ENCODE results near the gene FAM78A.

FAM78A gene

DNA sequence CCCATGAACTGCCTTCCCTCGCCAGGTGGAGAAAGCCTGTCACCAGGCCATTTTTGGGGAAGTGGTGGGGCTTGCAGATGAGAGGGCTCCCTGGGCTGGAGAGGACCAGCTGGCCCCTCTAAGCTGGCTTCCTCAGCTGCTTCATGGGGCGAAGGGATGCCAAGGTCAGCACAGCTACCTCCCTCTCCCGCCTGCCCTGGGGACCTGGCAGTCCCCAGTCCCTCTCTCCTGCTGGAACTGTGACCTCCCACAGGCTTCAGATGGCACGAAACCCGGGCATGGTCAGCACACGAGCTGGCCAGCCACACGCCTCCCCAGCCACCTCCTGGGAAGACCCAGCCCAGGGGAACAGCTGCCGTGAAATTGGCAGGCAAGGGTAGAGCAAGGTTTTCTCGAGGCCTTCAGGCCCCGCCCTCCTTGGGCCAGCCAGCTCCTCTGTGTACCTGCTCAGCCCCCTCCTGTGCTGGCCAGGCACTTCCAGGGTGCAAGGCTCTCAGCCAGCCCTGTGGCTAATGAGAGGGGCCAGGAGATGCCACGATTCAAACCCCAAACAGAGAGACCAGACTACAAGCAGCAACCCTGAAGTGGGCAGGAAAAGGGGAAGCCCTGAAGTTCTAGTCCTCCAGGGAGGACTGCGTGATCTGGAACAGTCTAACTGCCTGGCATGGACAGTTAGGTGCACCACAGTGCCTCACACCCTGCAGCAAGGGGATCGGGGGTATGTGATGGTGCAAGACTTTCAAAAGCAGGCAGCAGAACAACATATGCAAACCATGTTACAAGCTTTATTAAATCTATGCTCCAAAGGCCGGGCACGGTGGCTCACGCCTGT, 26.1 kb upstream of the FAM78A start:
- DNase-seq: no peak

DNA sequence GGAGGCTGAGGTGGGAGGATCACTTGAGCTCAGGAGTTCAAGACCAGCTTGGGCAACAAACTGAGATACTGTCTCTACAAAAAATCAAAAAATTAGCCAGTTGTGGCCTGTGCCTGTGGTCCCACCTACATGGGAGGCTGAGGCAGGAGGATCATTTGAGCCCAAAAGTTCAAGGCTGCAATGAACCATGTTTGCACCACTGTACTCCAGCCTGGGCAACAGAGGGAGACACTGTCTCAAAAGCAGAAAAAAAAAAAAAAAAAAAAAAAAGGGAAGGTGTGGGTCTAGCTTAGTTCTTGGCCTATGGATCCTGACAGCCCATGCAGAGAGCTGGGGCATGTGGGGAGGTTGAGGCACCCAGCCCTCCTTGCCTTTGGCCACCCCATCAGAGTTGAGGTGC, 24.1 kb upstream of the FAM78A start:
- no peak for DNase-seq

DNA sequence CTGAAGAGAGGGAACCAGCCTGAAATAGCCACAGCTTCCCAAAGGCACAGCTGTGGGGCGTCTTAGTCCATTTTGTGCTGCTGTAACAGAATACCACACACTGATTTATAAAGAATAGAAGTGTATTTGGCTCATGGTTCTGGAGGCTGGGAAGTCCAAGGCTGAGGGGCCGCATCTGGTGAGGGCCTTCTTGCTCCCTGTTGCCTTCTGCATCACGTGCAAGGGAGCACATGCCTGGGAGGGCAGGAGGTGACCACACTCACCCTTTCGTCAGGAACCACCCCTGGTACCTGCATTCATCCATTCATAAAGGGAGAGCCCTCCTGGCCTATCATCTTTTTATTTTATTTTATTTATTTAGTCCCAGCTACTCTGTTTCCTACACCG, 23.6 kb upstream of the FAM78A start:
- no peak for DNase-seq

DNA sequence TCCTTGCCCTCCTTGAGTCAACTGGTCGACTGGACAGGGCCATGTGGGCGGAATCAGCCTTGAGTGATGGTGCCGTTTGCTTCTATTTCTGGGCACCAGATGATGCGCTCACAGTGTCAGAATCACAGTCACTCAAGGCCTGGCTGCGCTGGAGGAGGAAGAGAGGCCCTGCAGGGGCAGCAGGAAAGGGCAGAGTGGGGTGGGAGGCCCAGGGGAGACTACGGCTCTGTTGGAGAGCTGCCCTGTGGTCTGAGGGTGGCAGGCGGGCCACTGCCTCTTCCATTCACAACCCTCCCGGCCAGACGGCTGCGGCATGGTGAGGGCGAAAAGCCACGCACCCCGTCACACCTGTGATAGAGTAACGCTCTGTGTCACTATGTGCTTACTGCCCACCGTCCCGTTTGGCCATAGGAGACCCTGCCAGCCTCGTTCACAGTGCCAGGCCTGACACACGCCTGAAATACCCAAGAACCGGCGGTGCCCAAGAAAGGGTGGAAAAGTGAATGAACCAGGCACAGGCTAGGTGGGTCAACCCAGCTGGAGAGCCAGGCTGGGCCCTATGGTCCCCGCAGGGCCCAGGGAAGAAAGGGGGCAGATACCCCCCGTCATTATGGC, 23.1 kb upstream of the FAM78A start:
- DNase-seq: no peak

DNA sequence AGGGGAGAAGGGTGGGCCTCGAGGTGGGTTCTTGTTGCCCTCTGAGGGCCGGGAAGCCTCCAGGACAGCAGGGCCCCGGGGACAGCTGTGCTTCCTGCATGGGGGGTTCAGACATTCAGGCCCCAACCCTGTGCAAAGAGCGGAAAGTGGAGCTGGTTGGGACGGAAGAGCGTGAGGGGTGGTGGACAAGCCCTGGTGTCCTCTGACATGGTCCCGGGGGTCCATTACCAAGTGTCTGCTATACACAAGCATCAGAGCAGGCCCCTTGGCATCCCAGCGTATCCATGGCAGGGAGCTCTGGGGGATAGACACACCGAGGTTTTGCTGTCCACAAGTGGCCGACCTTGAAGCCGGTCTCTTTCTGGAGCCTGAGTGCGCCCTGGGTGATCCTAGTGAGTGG, 22.5 kb upstream of the FAM78A start:
- DNase-seq: no peak

DNA sequence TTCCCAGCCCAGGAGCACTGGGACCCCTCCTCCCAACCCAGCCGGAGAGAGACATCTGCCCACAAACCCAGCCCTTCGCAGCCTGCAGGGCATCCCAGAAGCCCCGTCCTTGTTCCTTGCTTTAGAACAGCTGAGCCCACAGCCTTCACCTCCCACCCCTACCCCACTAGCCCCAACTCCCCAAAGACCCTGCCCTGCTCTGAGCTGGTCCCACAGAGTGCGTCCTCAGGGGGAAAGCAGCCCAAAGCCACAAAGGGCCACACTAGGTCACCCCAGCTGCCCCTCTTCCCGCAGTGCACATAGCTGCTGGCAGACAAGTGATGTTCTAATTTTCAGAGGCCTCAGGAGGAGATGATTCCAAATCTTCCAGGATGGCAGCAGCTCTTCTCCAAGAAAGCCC, 22.0 kb upstream of the FAM78A start:
- DNase-seq: no peak

DNA sequence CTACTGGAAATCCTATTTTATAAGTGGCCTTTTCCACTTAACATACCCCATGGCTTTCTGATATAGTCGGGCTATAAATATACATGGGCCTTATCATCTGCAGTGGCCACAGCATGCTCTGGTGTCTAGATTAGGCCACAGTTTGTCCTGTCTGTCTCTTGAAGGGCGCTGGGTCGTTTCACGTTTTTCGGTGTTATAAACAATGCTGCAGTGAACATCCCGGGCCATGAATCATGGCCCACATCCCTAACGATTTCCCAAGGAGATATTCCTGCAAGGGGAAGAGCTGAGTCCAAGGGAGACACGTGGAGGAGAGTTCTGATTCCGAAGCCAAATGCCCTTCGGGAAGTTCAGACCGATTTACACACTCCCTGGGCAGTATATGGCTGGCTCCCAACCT, 21.6 kb upstream of the FAM78A start:
- no peak for DNase-seq

DNA sequence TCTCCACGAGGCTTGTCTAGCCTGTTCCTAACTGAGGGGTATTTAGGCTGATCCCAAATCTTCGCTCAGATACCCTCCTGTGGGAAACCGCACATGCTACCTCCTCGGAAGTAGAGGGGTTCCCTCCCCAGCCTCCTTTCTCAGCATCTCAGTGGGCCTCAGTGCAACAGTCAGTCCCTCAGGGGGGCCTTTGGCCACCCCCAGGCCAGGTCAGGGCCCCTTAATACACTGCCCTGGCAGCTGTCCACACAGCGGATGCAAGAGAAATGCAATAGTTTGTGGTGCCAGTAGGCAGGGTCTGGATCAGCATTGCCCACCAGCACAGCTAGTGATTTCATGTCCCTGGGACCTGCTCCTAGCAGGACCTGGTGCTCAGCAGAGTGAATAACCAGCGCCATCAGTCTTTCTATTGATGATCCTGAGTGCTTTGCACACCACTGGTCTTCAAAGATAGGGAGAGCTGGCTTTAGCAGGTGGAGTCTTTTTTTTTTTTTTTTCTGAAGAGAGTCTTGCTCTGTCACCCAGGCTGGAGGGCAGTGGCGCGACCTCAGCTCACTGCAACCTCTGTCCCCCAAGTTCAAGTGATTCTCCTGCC, 20.7 kb upstream of the FAM78A start:
- no peak for DNase-seq

DNA sequence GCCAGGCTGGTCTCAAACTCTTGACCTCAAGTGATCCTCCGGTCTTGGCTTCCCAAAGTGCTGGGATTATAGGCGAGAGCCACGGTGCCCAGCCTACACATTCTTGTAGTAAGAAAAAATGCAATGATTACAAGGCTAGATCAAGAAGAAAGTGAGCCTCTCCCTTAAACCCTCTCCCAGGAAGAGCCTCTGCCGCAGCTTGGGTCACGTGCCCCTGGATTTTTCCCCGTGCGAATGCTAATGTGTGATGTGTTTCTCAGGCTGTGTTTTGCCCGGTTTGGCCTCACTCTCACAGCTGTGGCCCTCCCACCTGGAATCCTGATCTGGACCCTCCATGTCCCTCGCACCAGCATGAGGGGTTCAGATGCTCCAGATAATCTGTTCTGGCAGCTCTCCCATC, 20.1 kb upstream of the FAM78A start:
- DNase-seq: no peak

DNA sequence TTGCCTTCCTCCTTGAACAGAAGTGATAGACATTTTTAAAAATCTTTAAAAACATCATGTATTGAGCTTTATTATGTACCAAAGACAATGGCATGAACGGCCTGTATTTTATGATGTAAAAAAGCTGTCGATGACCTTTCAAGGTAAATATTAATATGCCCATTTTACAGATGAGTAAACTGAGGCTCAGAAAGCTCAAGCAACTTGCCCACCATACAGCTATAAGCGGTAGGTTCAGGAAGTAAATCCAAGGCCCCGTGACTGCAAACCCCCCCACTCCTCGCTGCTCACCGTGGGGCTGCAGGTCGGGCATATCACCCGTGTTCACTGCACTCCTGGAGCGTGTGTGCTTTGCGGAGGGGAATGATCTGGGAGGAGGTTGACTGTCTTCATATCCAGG, 16.6 kb upstream of the FAM78A start:
- no peak for DNase-seq

DNA sequence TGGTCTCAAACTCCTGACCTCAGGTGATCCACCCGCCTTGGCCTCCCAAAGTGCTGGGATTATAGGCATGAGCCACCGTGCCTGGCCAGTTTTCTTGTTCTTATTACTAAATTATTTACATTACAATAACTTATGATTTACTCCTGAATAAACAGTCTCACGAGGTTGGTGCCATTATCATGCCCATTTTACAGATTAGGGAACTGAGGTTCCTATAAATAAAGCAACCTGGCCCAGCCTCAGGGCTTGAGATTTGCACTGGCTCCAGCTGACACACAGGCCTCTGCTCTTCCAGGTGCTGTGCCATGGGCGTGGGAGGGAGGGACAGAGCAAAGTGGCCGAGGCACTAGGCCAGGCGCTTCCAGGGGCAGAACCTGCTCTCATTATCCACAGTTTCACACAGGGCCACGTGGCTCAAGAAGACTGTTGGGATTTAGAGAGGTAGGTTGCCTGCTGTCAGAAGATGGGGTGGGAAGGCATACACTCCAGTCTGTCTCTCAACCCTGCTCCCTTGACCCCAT, 15.5 kb upstream of the FAM78A start:
- DNase-seq: no peak

DNA sequence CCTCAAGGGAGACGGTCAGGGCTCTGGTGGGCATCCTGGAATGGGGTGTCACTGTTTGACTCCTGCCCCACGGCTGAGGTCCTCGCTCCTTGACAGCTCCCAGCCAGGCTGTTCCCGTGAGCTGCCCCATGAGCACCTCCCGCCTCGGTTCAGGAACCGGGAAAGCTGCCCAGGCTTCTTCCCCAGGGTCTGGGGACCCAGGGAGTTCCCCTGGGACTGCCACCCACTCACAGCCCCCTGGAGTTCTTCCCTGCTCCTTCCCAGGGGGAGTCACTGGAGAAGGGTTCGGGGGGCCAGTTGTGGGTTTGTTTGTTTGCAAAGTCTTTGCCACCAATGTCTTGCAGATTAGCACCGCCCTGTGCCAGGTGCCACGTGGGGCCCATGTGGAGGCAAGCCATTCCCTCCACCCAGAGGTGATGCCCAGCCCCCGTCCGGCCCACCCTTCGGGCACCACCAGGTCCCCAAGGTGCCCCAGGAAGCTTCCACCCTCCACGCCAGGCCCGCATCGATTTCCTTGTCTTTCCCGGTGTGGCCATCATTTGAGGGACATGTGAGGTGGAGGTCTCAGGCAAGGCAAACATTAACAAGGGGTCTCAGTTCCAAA, 14.6 kb upstream of the FAM78A start:
- DNase-seq: no peak

DNA sequence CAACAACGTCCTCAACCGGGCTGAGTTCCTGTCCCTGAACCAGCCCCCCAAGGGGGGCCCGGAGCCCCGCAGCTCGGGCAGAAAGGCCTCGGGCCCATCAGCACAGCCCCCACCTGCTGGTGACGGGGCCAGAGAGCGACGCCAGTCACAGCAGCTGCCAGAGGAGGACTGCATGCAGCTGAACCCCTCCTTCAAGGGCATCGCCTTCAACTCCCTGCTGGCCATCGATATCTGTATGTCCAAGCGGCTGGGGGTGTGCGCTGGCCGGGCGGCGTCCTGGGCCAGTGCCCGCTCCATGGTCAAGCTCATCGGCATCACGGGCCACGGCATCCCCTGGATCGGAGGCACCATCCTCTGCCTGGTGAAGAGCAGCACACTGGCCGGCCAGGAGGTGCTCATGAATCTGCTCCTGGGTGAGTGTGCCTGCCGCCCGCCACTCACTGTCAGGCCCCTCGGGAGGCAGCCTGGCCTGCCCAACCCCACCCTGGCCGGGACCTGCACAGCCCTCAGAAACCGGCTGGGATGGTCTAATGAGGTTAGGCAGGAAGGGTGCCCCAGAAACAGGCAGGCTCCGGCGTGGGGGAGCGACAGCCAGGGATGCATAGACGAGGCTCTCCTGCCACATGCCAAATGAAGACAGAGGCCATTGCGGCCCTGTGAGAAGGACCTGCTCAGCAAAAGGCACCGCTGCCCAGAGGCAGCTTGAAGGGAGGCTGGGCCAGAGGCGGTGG, 13.9 kb upstream of the FAM78A start:
- no peak for DNase-seq

DNA sequence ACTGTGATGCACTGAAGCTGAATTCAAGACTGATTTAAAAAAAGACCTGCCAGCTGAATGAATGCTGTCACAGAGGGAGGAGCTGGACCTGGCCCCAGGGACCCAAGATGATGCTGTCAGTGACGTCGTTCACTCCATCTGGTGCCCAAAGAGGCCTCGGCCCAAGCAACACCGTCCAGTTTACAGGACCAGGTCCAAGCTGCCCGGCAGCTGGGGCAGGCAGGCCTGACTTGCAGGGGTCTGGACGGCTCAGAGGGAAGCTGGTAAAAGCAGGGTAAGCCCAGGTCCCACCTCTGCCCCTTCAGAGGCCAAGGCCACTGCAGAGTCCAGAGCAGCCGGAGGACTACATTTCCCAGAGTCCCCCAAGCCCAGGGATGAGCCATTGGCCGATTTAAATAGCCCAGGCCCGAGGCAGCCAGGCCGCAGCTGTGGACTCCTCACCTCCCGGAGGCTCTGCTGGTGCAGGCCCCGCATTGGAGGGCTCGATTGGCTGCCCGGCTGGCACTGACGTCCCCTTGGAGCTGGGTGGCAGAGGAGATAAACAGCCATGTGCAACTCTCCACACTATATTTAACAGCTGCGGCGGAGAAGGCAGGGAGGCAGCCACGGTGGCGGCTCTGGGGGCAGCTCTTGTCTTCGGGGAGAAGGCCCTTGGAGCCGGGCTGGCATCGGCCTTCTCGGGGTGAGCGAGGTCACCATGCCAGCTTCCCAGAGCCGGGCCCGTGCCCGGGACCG, 13.2 kb upstream of the FAM78A start, which contains the start of gene PLPP7:
PLPP7 (plus strand) TSS at position 423 of the 735 bp plus-strand sequence; CDS start at position 698, 275 bp downstream.
- DNase-seq: no peak

DNA sequence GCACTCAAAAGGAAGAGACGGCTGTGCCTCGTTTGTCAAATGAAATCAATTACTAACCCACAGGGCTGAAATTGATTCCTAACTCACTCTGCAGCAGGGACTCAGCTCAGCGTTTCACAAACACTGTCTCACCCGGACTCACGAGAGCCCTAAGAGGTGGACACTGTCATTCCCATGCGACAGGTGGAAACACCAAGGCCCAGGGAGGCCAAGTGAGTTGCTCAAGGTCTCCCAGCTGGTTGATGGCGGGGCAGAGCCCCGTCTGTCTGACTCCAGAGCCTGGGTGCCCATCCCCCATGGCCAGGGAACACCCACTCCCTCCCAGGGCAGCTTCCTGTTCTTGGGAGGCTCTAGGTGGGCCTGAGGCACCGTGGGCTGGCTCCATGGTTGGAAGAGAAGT, 11.9 kb upstream of the FAM78A start:
- DNase-seq: no peak

DNA sequence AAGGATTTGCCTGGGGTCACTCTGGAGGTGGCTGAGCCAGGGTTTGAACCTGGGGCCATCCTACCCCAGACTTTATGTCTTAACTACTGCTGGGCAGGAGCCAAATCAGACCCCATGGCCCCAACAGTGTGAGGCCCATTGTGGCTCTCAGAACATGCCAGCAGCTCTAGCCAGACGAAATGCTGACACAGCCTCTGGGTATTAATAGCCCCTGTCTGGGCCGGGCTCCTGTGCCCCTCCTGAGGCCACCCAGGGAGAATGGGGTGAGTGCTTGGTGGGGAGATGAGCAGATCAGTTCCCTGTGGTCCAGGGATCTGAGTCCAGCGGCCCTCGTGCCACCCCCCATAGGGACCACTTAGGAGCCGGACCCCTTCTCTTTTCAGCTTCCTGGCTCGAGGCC, 11.0 kb upstream of the FAM78A start:
- no peak for DNase-seq

DNA sequence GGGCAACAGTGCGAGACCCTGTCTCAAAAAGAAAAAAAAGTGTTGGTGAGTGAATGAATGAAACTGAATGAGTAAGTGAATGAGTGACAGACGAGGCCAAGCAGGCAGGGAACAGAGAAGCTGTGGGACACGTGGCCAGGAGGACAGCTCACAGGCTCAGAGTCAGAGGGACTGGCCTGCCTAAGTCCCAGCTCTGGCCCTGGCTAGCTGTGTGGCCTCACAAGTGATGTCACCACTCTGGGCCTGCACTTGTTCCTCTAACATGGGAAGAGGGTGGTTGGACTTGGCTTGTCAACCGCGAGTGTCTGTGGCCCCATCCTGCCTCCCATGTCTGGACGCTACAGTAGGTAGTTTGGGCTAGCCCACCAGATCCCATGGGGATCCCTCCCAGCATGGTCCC, 8.5 kb upstream of the FAM78A start:
- no peak for DNase-seq

DNA sequence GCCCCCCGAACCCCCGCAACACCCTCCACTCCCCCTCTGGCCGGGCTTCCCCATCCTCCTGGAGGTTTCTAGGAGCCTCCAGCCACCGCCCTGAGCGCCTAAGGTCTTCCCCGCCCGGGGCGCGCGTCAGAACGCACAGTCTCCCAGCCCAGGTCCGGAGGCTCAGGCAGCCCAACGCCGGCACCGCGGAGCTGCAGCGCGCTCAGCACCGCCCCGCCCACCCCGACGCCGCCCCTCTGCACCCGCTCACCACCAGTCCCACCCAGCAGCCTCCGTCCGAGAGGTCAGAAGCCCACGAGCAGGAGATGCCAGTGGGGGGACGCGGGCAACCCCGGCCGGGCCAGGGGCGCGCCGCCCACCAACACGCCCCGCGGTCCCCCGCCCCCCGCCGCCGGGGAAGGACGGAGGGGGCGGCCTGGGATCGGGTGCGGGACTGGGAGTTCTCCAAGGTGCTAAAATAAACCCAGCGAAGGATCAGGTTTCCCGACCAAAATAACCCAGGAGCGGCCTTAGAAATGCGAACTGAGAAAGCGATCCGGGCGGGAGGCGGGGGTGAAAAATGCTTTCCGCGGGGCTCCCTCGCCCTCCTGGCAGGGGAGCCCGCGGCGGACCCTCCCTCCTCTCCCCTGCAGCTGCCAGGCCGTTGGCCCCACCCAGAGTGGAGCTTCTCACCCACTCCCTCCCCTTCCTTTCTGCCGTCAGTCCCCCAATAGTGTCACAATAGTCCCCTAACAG, 6.5 kb upstream of the FAM78A start:
- no peak for DNase-seq

DNA sequence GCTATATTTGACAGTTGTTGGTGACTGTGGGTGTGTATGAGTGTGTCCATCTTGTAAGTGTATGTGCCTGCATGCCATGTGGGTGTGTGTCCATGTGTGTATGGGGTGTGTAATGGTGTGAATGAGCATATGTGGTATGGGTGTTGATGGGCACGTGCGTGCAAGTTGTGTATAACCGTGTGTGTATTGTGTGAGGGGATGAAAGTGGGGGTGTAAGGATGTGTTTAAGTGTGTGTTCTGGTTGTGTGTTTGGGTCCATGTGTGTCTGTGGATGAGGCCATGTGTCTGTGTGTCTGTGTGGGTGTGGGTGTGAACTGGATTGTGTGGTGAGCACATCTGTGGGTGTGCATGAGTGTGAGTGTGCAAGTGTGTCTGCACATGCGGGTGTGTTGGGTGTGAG, 5.9 kb upstream of the FAM78A start:
- no peak for DNase-seq

DNA sequence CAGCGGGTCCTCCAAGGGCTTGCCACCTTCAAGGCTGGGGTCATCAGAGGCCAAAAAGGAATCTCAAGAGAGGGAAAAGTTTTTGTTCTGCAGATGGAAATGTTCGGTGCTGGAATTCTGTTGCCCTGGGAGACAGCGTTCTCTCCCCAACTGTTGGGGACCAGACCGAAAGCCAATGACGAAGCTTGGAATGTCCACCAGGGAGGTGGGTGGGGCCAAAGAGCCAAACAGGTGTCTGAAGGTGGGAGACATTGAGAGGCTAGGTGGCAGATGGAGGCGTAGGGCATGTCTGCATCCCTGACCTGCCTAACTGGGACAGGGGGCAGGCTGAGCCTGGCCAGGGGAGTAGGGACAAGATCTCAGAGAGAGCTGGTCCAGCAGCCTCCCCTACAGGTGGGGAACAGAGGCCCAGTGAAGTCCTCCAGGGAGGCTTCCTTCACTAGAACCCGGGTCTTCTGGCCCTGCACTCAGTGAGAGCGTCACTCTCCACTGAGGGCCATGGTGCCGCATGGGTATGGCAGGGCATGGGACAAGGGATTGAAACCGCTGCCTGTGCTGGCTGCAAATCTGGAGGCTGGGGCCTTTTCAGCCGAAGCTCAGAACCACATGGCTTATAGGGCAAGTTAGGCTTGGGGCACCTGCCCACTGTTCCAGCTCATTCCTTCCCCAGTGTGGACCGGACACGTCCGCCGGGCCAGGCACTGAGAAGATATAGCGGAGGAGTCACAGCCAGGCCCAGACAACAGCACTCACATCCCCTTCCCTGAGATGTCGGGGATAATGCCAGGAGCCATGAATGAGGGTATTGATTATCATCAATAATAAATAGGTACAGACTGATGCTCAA, 5.0 kb upstream of the FAM78A start:
- DNase-seq: no peak

DNA sequence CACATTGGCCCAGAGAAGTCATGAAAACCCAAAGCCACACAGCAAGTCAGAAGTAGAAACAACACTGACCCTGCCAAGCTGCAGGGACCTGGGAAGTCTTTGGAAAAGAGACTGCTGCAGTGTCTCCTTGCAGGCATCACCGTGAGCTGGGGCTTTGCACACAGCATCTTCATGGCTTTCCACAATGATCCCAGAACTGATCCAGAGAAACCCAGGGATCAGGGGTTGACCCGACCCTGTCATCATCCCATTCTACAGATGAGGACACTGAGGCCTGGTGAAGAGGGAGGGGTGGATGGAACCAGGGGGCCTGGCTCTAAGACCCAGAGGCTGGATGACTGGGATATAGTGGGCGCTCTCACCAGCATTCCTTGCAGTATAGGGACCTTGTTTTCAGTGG, 4.3 kb upstream of the FAM78A start:
- DNase-seq: no peak
